ENCODE results near the gene TMEM115.
A peak's percentile ranks its signal among the peaks of the same experiment; 100 is the strongest.

TMEM115 gene

DNA sequence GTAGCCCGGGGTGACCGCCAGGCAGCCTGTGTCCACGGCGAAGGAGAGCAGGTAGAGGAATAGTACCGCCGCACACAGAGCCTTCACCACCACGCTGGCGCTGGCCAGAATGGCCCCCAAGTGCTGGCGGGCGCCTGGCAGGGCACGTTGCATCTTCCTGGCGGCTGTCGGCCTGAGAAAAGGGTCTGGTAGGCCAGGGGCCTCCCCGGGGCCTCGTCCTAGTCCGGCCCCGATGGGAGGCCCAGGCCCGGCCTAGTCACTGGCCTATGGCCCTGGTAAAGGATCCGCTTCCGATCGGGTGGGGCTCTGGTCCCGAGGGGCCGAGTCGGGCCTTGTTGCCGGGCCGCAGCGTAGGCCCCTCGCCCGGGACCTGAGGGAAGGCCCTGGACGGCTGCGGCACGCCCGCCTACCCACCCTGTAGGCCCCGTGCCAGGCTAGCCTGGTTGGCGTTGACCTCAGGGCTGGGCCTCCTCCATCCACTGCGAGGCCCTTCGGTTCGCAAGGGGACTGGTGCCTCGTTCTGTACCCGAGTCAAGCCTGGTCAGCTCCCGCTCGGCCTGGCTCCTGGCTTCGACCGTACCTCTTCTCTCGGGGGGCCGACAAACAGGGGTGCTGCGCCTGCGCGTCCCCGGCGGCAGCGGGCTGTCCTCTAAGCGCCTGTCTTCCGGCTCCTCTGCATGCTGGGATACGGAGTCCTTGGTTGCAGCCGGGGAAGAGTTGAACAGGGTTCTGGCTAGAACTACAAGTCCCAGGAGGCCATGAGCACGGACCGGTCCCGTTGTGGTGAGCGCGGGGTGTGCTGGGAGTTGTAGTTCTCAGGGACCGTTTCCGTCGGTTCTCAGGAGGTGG lies at the start of gene TMEM115:
Gene TMEM115 (minus strand): TSS at position 611 of the 849 bp plus-strand sequence. CDS start 458 bp downstream, at position 153.
- peak; percentile 91 for DNase-seq

DNA sequence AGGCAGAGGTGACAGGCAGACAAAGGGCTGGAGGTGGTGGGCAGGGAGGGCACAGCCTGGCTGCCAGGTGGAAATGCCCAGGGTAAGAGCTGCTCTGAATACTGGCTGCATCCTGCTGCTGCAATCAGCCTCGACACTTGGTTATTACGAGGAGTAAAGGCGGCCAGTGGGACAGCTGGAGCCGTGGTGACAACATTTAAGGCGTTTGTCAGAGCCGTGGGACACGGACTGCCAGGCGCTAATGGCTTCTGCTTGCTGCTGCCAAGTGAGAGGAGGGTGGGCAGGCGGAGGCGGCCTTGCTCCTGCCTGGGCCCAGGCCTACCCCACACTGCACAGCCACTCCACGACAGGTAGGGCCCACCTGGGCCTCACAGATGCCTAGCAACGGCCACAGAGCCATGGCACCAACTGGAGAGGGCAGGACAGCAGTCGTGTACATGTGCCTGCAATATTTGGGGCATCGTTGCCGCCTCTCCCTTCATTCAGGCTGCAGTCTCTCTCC lies 49.2 kb upstream of the TMEM115 start:
- DNase-seq = no peak

- no peak for DNase-seq
Observed at GRCh38 chr3:50406487-50406886, 47.2 kb upstream of the TMEM115 start.

DNA sequence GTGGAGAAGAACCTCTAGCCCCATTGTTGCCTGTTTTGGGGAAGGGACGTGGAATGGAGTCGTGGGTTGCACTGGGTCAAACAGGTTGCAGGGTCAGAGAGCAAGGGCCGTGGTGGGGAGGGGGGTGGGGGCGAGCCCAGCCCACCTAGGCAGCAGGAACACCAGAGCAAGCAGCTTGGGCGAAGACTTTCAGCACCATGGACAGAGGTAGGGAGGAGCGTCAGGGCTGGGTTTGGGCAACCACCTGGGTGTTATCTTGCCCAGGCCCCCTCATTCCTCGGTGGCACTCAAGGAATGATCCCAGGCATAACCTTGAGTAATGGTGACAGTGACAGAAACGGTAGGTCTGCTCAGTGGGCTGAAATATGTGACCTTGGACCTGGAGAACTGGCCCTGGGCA lies 45.9 kb upstream of the TMEM115 start:
- DNase-seq = no peak

GRCh38 chr3:50401978-50402595 lies 42.8 kb upstream of the TMEM115 start:
- DNase-seq = no peak

GRCh38 chr3:50396502-50396901 lies 37.2 kb upstream of the TMEM115 start:
- DNase-seq = no peak

DNA sequence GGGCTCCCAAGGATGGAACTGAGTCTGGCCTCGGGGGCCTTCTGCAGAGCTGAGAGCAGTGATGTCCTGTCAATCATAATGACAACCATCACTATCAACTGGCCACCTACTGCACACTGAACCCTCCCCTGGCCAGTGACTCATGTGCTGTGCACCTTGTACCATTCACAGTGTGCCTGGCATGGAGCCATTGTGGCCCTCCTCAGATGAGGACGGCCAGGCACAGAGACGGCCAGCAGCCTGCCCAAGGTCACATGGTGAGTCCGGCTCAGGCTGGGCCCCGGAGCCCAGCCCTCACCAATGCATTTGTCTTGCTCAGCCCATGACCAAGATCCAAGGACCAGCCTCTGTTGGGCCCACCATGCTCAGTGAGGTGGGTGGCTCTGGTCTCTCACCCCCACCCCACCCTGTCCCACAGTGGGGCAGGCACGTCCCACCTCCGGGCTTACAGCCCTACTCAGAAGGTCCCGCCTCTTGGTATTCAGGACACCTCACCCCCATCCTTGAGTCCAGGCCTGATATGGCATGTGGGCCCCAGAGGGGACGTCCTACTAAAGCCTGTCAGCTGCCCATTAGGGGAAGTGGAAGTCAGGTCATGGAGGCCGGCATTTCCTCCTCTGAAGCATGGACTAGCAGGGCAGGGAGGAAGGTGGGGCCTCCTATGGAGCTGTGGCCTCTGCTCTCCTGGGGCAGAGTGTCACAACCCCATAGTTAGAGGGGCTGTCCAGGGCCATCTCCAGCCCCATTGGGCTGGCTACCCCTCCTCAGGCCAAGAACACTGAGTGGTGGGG lies 35.9 kb upstream of the TMEM115 start:
- DNase-seq = no peak

DNA sequence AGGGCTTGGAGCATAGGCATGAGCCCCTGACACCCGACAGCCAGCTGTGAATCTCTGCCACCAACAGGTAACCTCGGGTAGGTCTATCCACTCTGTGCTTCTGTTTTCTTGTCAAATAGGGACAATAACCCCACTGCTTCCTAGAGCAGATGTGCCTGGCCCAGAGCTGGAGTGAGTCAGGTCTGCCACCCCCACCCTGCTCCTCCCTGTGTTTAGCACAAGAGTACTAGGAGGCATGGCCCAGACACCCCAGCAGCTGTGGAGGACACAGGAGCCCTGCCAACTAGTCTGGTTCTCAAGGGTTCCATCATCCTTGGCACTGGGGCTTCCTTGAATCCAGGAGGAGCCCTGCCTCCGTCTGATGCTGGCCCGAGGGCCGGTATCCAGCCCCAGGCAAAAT lies 33.7 kb upstream of the TMEM115 start:
- no peak for DNase-seq

GRCh38 chr3:50392101-50392715 lies 32.9 kb upstream of the TMEM115 start:
- DNase-seq = no peak

GRCh38 chr3:50390508-50391224 lies 31.3 kb upstream of the TMEM115 start:
- DNase-seq = no peak

DNA sequence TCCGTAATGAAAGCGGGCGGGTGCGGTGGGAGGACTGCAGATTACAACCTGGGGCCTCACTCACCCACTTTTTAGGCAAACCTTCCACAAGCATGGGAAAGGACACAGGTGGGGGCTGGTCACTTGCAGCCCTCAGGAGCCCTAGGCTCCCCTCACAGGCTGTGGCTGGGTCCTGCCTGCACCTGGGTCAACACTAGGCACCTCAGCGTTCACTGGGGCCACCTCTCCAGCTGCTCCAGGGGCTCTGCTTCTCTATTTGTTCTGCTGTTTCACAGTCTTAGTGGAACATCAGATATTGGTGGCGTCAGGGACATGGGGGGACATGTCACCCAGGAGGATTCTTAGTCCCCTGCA lies 30.1 kb upstream of the TMEM115 start:
- no peak for DNase-seq

GRCh38 chr3:50388720-50389413 lies 29.5 kb upstream of the TMEM115 start:
- no peak for DNase-seq

GRCh38 chr3:50388016-50388719 lies 28.8 kb upstream of the TMEM115 start:
- DNase-seq = no peak

- DNase-seq = no peak
Observed at GRCh38 chr3:50385754-50386153, 26.4 kb upstream of the TMEM115 start.

GRCh38 chr3:50383750-50384149 lies 24.4 kb upstream of the TMEM115 start:
- DNase-seq = no peak

DNA sequence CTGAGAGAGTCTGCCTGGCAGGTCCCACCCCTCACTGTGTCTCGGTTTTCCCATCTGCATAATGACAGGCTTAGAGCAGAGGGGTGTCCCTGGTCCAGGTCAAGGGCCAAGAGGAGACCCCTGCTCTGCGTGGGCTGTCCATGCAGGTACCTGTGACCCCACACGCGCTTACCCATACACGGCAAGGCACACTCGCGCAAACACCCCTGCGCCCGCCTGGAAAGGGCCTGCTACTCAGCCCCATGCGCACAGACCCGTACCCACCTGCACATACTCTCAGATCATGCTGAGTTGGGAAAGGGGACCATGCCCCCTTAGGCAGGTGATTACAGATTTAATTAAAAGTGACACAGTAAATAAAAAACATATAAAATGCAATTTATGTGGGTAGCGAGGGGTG lies 23.4 kb upstream of the TMEM115 start:
- DNase-seq = no peak

- DNase-seq = no peak
Observed at GRCh38 chr3:50381383-50381782, 22.1 kb upstream of the TMEM115 start.

- DNase-seq = no peak
Observed at GRCh38 chr3:50380405-50381085, 21.2 kb upstream of the TMEM115 start.

GRCh38 chr3:50378757-50379156 lies 19.4 kb upstream of the TMEM115 start:
- DNase-seq = no peak

DNA sequence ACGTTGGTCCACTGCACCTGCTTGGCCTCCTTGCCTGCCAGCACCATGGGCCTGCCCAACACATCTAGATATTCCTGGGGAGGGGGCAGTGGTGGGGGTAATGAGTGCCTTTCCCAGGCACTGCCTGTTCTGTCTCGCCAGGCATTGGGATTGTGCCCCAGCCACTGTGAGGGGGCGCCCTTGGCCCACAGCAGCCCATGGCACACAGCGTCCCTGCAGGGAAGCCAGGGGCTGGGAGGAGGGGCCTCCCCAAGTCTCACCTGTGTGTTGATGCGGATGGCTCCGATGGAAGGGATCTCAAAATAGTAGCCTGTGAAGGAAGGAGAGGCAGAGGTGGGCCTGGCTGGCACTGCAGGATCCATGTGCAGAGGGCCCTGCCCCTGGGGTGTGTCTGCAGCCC lies 18.7 kb upstream of the TMEM115 start:
- DNase-seq = no peak

Measured in activated CD4-positive, alpha-beta T cell treated with anti-CD3 and anti-CD28 coated beads for 1 hour (primary cell).